SK-N-SH treated with all-trans-retinoic acid at 6 μM for 48 hours (cell line): ENCODE data around the gene ATOH8.

Source experiments
- ATAC-seq: fragments of 200-7000 bp; cut with Tn5 transposase; 3 replicates; pipeline ENCODE4 v1.9.1; 2020; ENCODE audit warnings: mild to moderate bottlenecking, moderate library complexity
- ARNTL ChIP-seq: fragments of 450-650 bp; formaldehyde crosslinking; IDR thresholded peaks from 2 replicates; pipeline ENCODE4 v1.5.0; 2020; ENCODE audit warnings: low read depth, mild to moderate bottlenecking, moderate library complexity, borderline replicate concordance
- BACH2 ChIP-seq: fragments of 250-450 bp; sonication (Bioruptor Pico); IDR thresholded peaks from 2 replicates; pipeline ENCODE4 v1.9.0; 2021; ENCODE audit warnings: mild to moderate bottlenecking, borderline replicate concordance
- CSDC2 ChIP-seq: fragments of 250-450 bp; sonication (Bioruptor Pico); IDR thresholded peaks from 2 replicates; pipeline ENCODE4 v1.5.0; 2020; ENCODE audit warnings: mild to moderate bottlenecking, moderate library complexity
- CSRNP3 ChIP-seq: fragments of 250-450 bp; sonication (Bioruptor Pico); IDR thresholded peaks from 2 replicates; pipeline ENCODE4 v1.5.1; 2021; ENCODE audit warnings: mild to moderate bottlenecking, moderate library complexity
- ESRRG ChIP-seq: fragments of 250-450 bp; sonication (Bioruptor Pico); IDR thresholded peaks from 2 replicates; pipeline ENCODE4 v1.6.1; 2021; ENCODE audit warnings: mild to moderate bottlenecking
- ISL1 ChIP-seq: fragments of 250-450 bp; sonication (Bioruptor Pico); IDR thresholded peaks from 2 replicates; pipeline ENCODE4 v2.1.2; 2022; ENCODE audit warnings: mild to moderate bottlenecking, moderate library complexity
- OSR1 ChIP-seq: fragments of 250-450 bp; sonication (Bioruptor Pico); IDR thresholded peaks from 2 replicates; pipeline ENCODE4 v1.8.0; 2022; ENCODE audit warnings: moderate library complexity, mild to moderate bottlenecking, inconsistent platforms
- PATZ1 ChIP-seq: fragments of 250-450 bp; sonication (Bioruptor Pico); IDR thresholded peaks from 2 replicates; pipeline ENCODE4 v1.8.0; 2020; ENCODE audit warnings: mild to moderate bottlenecking, moderate library complexity, borderline replicate concordance
- POU6F1 ChIP-seq: fragments of 250-450 bp; sonication (Bioruptor Pico); IDR thresholded peaks from 2 replicates; pipeline ENCODE4 v1.8.0; 2021; ENCODE audit warnings: low read depth, mild to moderate bottlenecking, moderate library complexity, borderline replicate concordance
- PPARA ChIP-seq: fragments of 250-450 bp; sonication (Bioruptor Pico); IDR thresholded peaks from 2 replicates; pipeline ENCODE4 v1.5.0; 2020; ENCODE audit warnings: mild to moderate bottlenecking, borderline replicate concordance
- RARB ChIP-seq: fragments of 250-450 bp; sonication (Bioruptor Pico); IDR thresholded peaks from 2 replicates; pipeline ENCODE4 v1.8.0; 2021; ENCODE audit warnings: mild to moderate bottlenecking, moderate library complexity
- SNAI2 ChIP-seq: fragments of 250-450 bp; sonication (Bioruptor Pico); IDR thresholded peaks from 2 replicates; pipeline ENCODE4 v1.5.0; 2020; ENCODE audit warnings: mild to moderate bottlenecking, moderate library complexity
- TCF4 ChIP-seq: fragments of 250-450 bp; sonication (Bioruptor Pico); IDR thresholded peaks from 2 replicates; pipeline ENCODE4 v1.8.0; 2021; ENCODE audit warnings: mild to moderate bottlenecking, moderate library complexity, borderline replicate concordance
- TOX ChIP-seq: fragments of 250-450 bp; sonication (Bioruptor Pico); IDR thresholded peaks from 2 replicates; pipeline ENCODE4 v1.8.0; 2021; ENCODE audit warnings: mild to moderate bottlenecking, moderate library complexity, borderline replicate concordance
- TSHZ2 ChIP-seq: fragments of 250-450 bp; sonication (Bioruptor Pico); IDR thresholded peaks from 2 replicates; pipeline ENCODE4 v1.5.0; 2020; ENCODE audit warnings: mild to moderate bottlenecking, moderate library complexity
- ZC3H10 ChIP-seq: fragments of 250-450 bp; sonication (Bioruptor Pico); IDR thresholded peaks from 2 replicates; pipeline ENCODE4 v1.5.1; 2021; ENCODE audit warnings: mild to moderate bottlenecking, moderate library complexity
- ZFP30 ChIP-seq: fragments of 450-650 bp; formaldehyde crosslinking; IDR thresholded peaks from 2 replicates; pipeline ENCODE4 v1.5.0; 2022; ENCODE audit warnings: mild to moderate bottlenecking, moderate library complexity
- ZNF565 ChIP-seq: fragments of 450-650 bp; formaldehyde crosslinking; conservative IDR thresholded peaks from 2 replicates; pipeline ENCODE4 v1.5.0; 2020; ENCODE audit warnings: low read depth, mild to moderate bottlenecking, moderate library complexity
- ZNF70 ChIP-seq: fragments of 450-650 bp; formaldehyde crosslinking; IDR thresholded peaks from 2 replicates; pipeline ENCODE4 v1.5.0; 2020; ENCODE audit warnings: mild to moderate bottlenecking, moderate library complexity
- ZNF8 ChIP-seq: fragments of 450-650 bp; formaldehyde crosslinking; IDR thresholded peaks from 2 replicates; pipeline ENCODE4 v1.5.0; 2020; ENCODE audit warnings: mild to moderate bottlenecking, moderate library complexity
- TF ChIP-seq, protein P1 (sequence below): fragments of 250-450 bp; sonication (Bioruptor Pico); IDR thresholded peaks from 2 replicates; pipeline ENCODE4 v1.5.1; 2020; ENCODE audit warnings: low read depth, mild to moderate bottlenecking, moderate library complexity

The ATOH8 gene

DNA sequence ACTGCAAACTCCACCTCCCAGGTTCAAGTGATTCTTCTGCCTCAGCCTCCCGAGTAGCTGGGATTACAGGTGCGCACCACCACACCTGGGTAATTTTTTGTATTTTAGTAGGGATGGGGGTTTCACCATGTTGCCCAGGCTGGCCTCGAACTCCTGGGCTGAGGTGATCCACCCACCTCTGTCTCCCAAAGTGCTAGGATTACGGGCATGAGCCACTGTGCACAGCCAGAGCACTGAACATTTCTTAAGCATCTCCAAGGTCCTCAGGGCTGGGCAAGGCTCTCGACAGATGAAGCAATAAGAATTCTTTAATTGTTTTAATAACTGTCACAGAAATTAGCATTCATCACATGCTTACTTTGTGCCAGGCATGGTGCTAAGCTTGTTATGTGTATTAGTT is 4.1 kb downstream of the ATOH8 start:
- TF ChIP-seq PPARA (CRISPR knock-in tag) = no peak
- TF ChIP-seq RARB (CRISPR knock-in tag) = no peak
- TF ChIP-seq TCF4 (CRISPR knock-in tag) = no peak
- no peak for TF ChIP-seq ZC3H10
- TF ChIP-seq ESRRG (CRISPR knock-in tag) = no peak
- no peak for TF ChIP-seq CSRNP3 (CRISPR knock-in tag)
- TF ChIP-seq TSHZ2 (CRISPR knock-in tag) = no peak
- no peak for TF ChIP-seq ZFP30 (CRISPR knock-in tag)
- TF ChIP-seq ZNF70 (CRISPR knock-in tag) = no peak
- no peak for TF ChIP-seq ZNF565 (CRISPR knock-in tag)
- TF ChIP-seq OSR1 = no peak
- no peak for TF ChIP-seq ZNF8 (CRISPR knock-in tag)
- ATAC-seq = no peak

- no peak for TF ChIP-seq ZC3H10
- TF ChIP-seq TCF4 (CRISPR knock-in tag) = 0 out of 2 replicates have a peak, but pooled peaks have one; percentile 12
Observed at GRCh38 chr2:85758361-85759256, 4.8 kb downstream of the ATOH8 start.

DNA sequence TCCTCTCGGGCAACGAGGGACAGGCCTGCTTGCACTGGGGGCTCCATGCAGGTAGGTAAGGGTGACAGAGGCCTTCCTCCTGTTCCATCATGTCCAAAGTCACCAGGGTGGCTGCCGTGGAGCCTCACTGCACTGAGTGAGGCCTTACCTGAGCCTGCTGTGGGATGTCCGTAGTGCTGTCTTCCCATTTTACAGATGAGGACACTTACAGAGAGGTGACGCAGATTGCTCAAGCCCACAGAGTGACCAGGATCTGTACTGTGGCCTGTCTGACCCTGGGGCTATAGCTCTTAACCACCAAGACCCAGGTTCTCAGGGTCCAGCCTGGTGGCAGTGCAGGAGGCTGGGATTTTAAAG is 5.4 kb downstream of the ATOH8 start:
- ATAC-seq = no peak
- TF ChIP-seq POU6F1 (CRISPR knock-in tag) (no peak), RARB (CRISPR knock-in tag) (no peak), SNAI2 (CRISPR knock-in tag) (no peak), OSR1 (no peak), ZFP30 (CRISPR knock-in tag) (no peak), CSDC2 (CRISPR knock-in tag) (no peak), ZNF565 (CRISPR knock-in tag) (no peak), TCF4 (CRISPR knock-in tag) (no peak), TSHZ2 (CRISPR knock-in tag) (no peak), PATZ1 (CRISPR knock-in tag) (no peak), ISL1 (CRISPR knock-in tag) (no peak), BACH2 (CRISPR knock-in tag) (no peak), ZC3H10 (no peak), ZNF8 (CRISPR knock-in tag) (no peak), ARNTL (CRISPR knock-in tag) (no peak), PPARA (CRISPR knock-in tag) (no peak), TOX (CRISPR knock-in tag) (no peak)
- TF ChIP-seq, protein P1, sequence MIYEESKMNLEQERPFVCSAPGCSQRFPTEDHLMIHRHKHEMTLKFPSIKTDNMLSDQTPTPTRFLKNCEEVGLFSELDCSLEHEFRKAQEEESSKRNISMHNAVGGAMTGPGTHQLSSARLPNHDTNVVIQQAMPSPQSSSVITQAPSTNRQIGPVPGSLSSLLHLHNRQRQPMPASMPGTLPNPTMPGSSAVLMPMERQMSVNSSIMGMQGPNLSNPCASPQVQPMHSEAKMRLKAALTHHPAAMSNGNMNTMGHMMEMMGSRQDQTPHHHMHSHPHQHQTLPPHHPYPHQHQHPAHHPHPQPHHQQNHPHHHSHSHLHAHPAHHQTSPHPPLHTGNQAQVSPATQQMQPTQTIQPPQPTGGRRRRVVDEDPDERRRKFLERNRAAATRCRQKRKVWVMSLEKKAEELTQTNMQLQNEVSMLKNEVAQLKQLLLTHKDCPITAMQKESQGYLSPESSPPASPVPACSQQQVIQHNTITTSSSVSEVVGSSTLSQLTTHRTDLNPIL (CRISPR knock-in tag) = no peak

More at GRCh38 chr2:85758361-85759256, 4.8 kb downstream of the ATOH8 start:
- no peak for ATAC-seq
